Left lung (tissue), 10 donors: ENCODE data around the gene PBX4. TPM values are rescaled to one million over a fixed set of nuclear protein-coding genes. Genes with fewer than 3 reads are reported as not detected.

ENCODE experiments used
- ATAC-seq: fragments of 200-7000 bp; cut with Tn5 transposase; one replicate; pipeline ENCODE4 v1.9.1; 2020; ENCODE audit warnings: moderate library complexity
- DNase-seq, 4 donors: peaks; one replicate each; pipeline ENCODE4 v3.0.0-alpha.2; 2013 to 2020
- H3K27ac ChIP-seq, 2 donors: fragments of 200-600 bp; sonication (generic) in 1 of 2; one replicate each; pipeline versions ENCODE4 v1.5.0 to v1.8.0; 2020 to 2021
- H3K27me3 ChIP-seq, 2 donors: fragments of 200-600 bp; sonication (generic) in 1 of 2; one replicate each; pipeline versions ENCODE4 v1.5.0 to v1.8.0; 2020 to 2021
- H3K36me3 ChIP-seq, 2 donors: fragments of 200-600 bp; sonication (generic) in 1 of 2; one replicate each; pipeline versions ENCODE4 v1.5.0 to v1.8.0; 2020 to 2021
- H3K4me1 ChIP-seq, 2 donors: fragments of 200-600 bp; one replicate each; pipeline ENCODE4 v1.8.0; 2021
- H3K4me3 ChIP-seq, 2 donors: fragments of 200-600 bp; sonication (generic) in 1 of 2; one replicate each; pipeline versions ENCODE4 v1.5.0 to v1.8.0; 2020 to 2021; ENCODE audit warnings: mild to moderate bottlenecking in 1 of 2
- H3K9me3 ChIP-seq, 2 donors: fragments of 200-600 bp; sonication (generic) in 1 of 2; one replicate each; pipeline versions ENCODE4 v1.5.0 to v1.8.0; 2020 to 2021
- CTCF ChIP-seq, 2 donors: fragments of 200-600 bp; sonication (generic) in 1 of 2; IDR thresholded peaks; one replicate each; pipeline versions ENCODE4 v1.5.0 to v1.8.0; 2021; ENCODE audit warnings: antibody characterized with exemption in 2 of 2
- intact Hi-C, 2 donors: fragments of 100-400 bp; cut with DNase I; formaldehyde crosslinking; loops; one replicate each; pipeline versions ENCODE4 v1.11.2 to v1.14.2; 2022
- polyA plus RNA-seq, 6 donors: library from polyadenylated mRNA; unstranded; fragments of 120-200 nt; gene quantifications; one replicate each; pipeline ENCODE4 v1.2.1, GENCODE V29; 2013; ENCODE audit not compliant: insufficient read length in 6 of 6
- total RNA-seq, 2 donors: library from RNA; stranded (reverse); fragmentation: NEBNext Ultra II Directional; extraction: Animal tissue kit (Norgen Biotek cat#: 25700); gene quantifications; one replicate each; pipeline ENCODE4 v1.2.1, GENCODE V29; 2021
- donor health status: DM: no; HTN: yes; CAD: no.
- donor health status: DM: no; HTN: no; CAD: no.

PBX4 gene
- total and polyA plus RNA-seq, 8 donors = 1.8 to 22.0 (median 16.1) TPM

GRCh38 chr19:19649155-19649554, 30.7 kb upstream of the PBX4 start:
- Histone ChIP-seq H3K36me3 (peaks cover 0 to 100% of the 10 kb centered on the region in 2 donors), H3K27me3 (no peaks in the 10 kb centered on the region), H3K9me3 (no peaks in the 10 kb centered on the region), H3K4me3 (no peak overlapping the region), H3K4me1 (no peaks in the 10 kb centered on the region), H3K27ac (no peak overlapping the region)
- no peak for TF ChIP-seq CTCF (IDR thresholded peaks at IDR 0.05)
- peak in 1 of 4 donors; percentile 22 for DNase-seq
- no peak for ATAC-seq
- intact Hi-C loops = loop anchor here in 1 of 2 donors (5.0 kb wide), 1 partner anchor 117 kb away; no protein-coding TSS in a partner anchor

GRCh38 chr19:19647037-19647835, 28.7 kb upstream of the PBX4 start:
- no peak overlapping the region for H3K4me3 ChIP-seq
- H3K4me1 ChIP-seq = peaks cover 0 to 10% of the 10 kb centered on the region in 2 donors
- intact Hi-C loops = loop anchor here in 1 of 2 donors (5.0 kb wide), 1 partner anchor 115 kb away; no protein-coding TSS in a partner anchor
- DNase-seq = peak in 1 of 4 donors; percentile 77
- no peak for ATAC-seq
- no peak for TF ChIP-seq CTCF (IDR thresholded peaks at IDR 0.05)
- no peaks in the 10 kb centered on the region for H3K9me3 ChIP-seq
- peaks cover 0 to 81% of the 10 kb centered on the region in 2 donors for H3K36me3 ChIP-seq
- H3K27me3 ChIP-seq = no peaks in the 10 kb centered on the region
- no peak overlapping the region for H3K27ac ChIP-seq

- Histone ChIP-seq H3K9me3 (no peaks in the 10 kb centered on the region), H3K4me1 (peaks cover 0 to 26% of the 10 kb centered on the region in 2 donors), H3K27ac (no peak overlapping the region), H3K27me3 (no peaks in the 10 kb centered on the region), H3K4me3 (no peak overlapping the region), H3K36me3 (peaks cover 0 to 76% of the 10 kb centered on the region in 2 donors)
- peak in 1 of 4 donors; percentile 61 for DNase-seq
- TF ChIP-seq CTCF (IDR thresholded peaks at IDR 0.05) = no peak
- no peak for ATAC-seq
- intact Hi-C loops = loop anchor here in 1 of 2 donors (5.0 kb wide), 1 partner anchor 113 kb away; no protein-coding TSS in a partner anchor
Measured at GRCh38 chr19:19645233-19645870, 26.9 kb upstream of the PBX4 start.

GRCh38 chr19:19644054-19644388, 25.5 kb upstream of the PBX4 start:
- ATAC-seq = no peak
- peaks cover 0 to 76% of the 10 kb centered on the region in 2 donors for H3K36me3 ChIP-seq
- peak overlapping the region; percentile 79 to 92 for H3K27ac ChIP-seq
- peaks cover 0 to 35% of the 10 kb centered on the region in 2 donors for H3K4me1 ChIP-seq
- TF ChIP-seq CTCF (IDR thresholded peaks at IDR 0.05) = peak; percentile 45 to 81
- intact Hi-C loops = no loop called here
- H3K4me3 ChIP-seq = peak overlapping the region; percentile 83 to 91
- no peak for DNase-seq
- H3K27me3 ChIP-seq = no peaks in the 10 kb centered on the region
- no peaks in the 10 kb centered on the region for H3K9me3 ChIP-seq
